ENCODE data around the gene CCDC91. TPM values are rescaled to one million over a fixed set of nuclear protein-coding genes. Genes with fewer than 3 reads are reported as not detected.

CCDC91 gene
- total and polyA plus RNA-seq, 9 of the 15 experiments (the other 6 are each of a cell fraction or from before 2014, with no cell fraction given), result 10.1 to 31.1 (median 26.3) TPM

- TF ChIP-seq HDAC6 (IDR thresholded peaks at IDR 0.05; ENCODE audit: low read depth, low read length), result no peak
- TF ChIP-seq HEY1 (CRISPR knock-in tag; IDR thresholded peaks at IDR 0.05; ENCODE audit: borderline replicate concordance), result no peak
- TF ChIP-seq PHF8 (IDR thresholded peaks at IDR 0.05; ENCODE audit: borderline replicate concordance, low read length), result no peak
- no peak for TF ChIP-seq NR4A1 (CRISPR knock-in tag; IDR thresholded peaks at IDR 0.05)
- no peak for TF ChIP-seq NR4A1 (tag; IDR thresholded peaks at IDR 0.05)
- no peak for TF ChIP-seq SIRT6 (IDR thresholded peaks at IDR 0.05; ENCODE audit: low read depth, low read length)
- no peak for TF ChIP-seq ELF1 (tag; IDR thresholded peaks at IDR 0.05)
- no peak for TF ChIP-seq ZNF395 (CRISPR knock-in tag; IDR thresholded peaks at IDR 0.05)
- no peak for TF ChIP-seq ETS2 (tag; IDR thresholded peaks at IDR 0.05; ENCODE audit: borderline replicate concordance, poor library complexity, severe bottlenecking)
These were observed 100.0 kb downstream of the CCDC91 start (continued) for GRCh38 chr12:28290262-28290661.

GRCh38 chr12:28292699-28293098, 102.4 kb downstream of the CCDC91 start:
- DNase-seq (ENCODE audit: extremely low read depth in 1 of 4, low spot score in 3 of 4) (no peak), ATAC-seq (no peak), FAIRE-seq (no peak)
- no peak overlapping the region for H3K4me3 ChIP-seq
- TF ChIP-seq SMARCB1 (IDR thresholded peaks at IDR 0.05; ENCODE audit: insufficient read length, low read depth) (no peak), ETV5 (CRISPR knock-in tag; IDR thresholded peaks at IDR 0.05; ENCODE audit: low read depth) (no peak), MAFK (IDR thresholded peaks at IDR 0.05; ENCODE audit: low read length) (peak; percentile 52; the same call in 1 of the 2 replicates), ILK (tag; IDR thresholded peaks at IDR 0.05; ENCODE audit: borderline replicate concordance, low read depth) (no peak), C11orf30 (IDR thresholded peaks at IDR 0.05; ENCODE audit: low read depth) (peak; percentile 65; the same call in 1 of the 2 replicates), MAFF (IDR thresholded peaks at IDR 0.05; ENCODE audit: low read length) (peak; percentile 53; the same call in 1 of the 2 replicates), ZNF316 (IDR thresholded peaks at IDR 0.05) (peak; percentile 73)
- H3K27ac ChIP-seq (ENCODE audit: extremely low read depth, low read depth, low read length), result no peak overlapping the region
- in situ Hi-C loops (cut with MboI) (no loop called here), intact Hi-C loops (cut with micrococcal nuclease) (no loop called here)
- no peaks in the 10 kb centered on the region for H4K20me1 ChIP-seq (replicated peaks; ENCODE audit: control insufficient read depth, insufficient read depth, low read length)
- BruUV-seq (replicated peaks), result no TSS peak
- H3K4me2 ChIP-seq (ENCODE audit: insufficient read depth, low read length), result no peak overlapping the region
- H3K27me3 ChIP-seq (ENCODE audit: control insufficient read depth in 2 of 2, insufficient read depth in 2 of 2, low read length in 2 of 2), result no peaks in the 10 kb centered on the region
- H3K9me1 ChIP-seq (ENCODE audit: control insufficient read depth, insufficient read depth, low read length), result no peaks in the 10 kb centered on the region
- ChIA-PET CTCF (ENCODE audit: low intra/inter-chr PET ratio) (no interaction called here), POLR2A (no interaction called here)
- H3K36me3 ChIP-seq (ENCODE audit: control insufficient read depth, insufficient read depth, low read length), result no peaks in the 10 kb centered on the region
- peaks cover 6% of the 10 kb centered on the region; the same call in 1 of the 2 replicates for H3K9me3 ChIP-seq (replicated peaks; ENCODE audit: control insufficient read depth, insufficient read depth, low read depth, low read length)
- 64% methylated on average over 2 of the region's 2 CpGs for WGBS (ENCODE audit: insufficient coverage, low coverage, missing lambda C conversion rate)
- H3K4me1 ChIP-seq (replicated peaks in 1 of 2; ENCODE audit: control insufficient read depth in 2 of 2, insufficient read depth in 2 of 2, low read length in 2 of 2), result no peaks in the 10 kb centered on the region
- H3K9ac ChIP-seq (ENCODE audit: insufficient read depth in 1 of 2, low read depth in 2 of 2, low read length in 2 of 2), result no peak overlapping the region
- no peak overlapping the region for H2AFZ ChIP-seq (ENCODE audit: low read depth, low read length)
- H3K79me2 ChIP-seq (ENCODE audit: control insufficient read depth, insufficient read depth, low read length), result peaks cover 2% of the 10 kb centered on the region; the same call in 1 of the 3 replicates
